CD14-positive monocyte (primary cell): Measurements from ENCODE around the gene PEX10. TPM values are rescaled to one million over a fixed set of nuclear protein-coding genes. Genes with fewer than 3 reads are reported as not detected.

ENCODE experiments used
- DNase-seq, 3 donors: peaks; one replicate each; pipeline ENCODE4 v3.0.0-alpha.2; 2011 to 2022
- H2AFZ ChIP-seq: 2 replicates; pipeline ENCODE4 v1.6.0; 2012; ENCODE audit warnings: mild to moderate bottlenecking, low read depth, low read length, inconsistent platforms; ENCODE audit not compliant: insufficient read depth, poor library complexity, severe bottlenecking
- H3K27ac ChIP-seq, 2 donors: 1 replicate in 1 of 2; 2 replicates in 1 of 2; pipeline ENCODE4 v1.5.1; 2012 to 2013; ENCODE audit warnings: low read length in 2 of 2, control low read depth in 1 of 2, inconsistent platforms in 1 of 2, low read depth in 1 of 2, mild to moderate bottlenecking in 1 of 2
- H3K27me3 ChIP-seq, 2 donors: one replicate each; pipeline versions ENCODE4 v1.6.0 to v1.6.1; 2011 to 2013; ENCODE audit warnings: low read length in 2 of 2; ENCODE audit not compliant: control insufficient read depth in 2 of 2, insufficient read depth in 2 of 2
- H3K36me3 ChIP-seq, 2 donors: replicated peaks in 1 of 2; 1 replicate in 1 of 2; 2 replicates in 1 of 2; pipeline versions ENCODE4 v1.5.1 to v1.6.1; 2012 to 2013; ENCODE audit warnings: low read length in 2 of 2, control low read depth in 1 of 2, inconsistent platforms in 1 of 2, mild to moderate bottlenecking in 1 of 2; ENCODE audit not compliant: insufficient read depth in 2 of 2, control insufficient read depth in 1 of 2
- H3K4me1 ChIP-seq, 2 donors: 1 replicate in 1 of 2; 2 replicates in 1 of 2; pipeline versions ENCODE4 v1.5.1 to v1.6.1; 2012 to 2013; ENCODE audit warnings: low read length in 2 of 2, control low read depth in 1 of 2, inconsistent platforms in 1 of 2, mild to moderate bottlenecking in 1 of 2, moderate library complexity in 1 of 2; ENCODE audit not compliant: insufficient read depth in 2 of 2, control insufficient read depth in 1 of 2
- H3K4me2 ChIP-seq: replicated peaks from 2 replicates; pipeline ENCODE3; 2012; ENCODE audit warnings: low read length, moderate library complexity, mild to moderate bottlenecking; ENCODE audit not compliant: poor library complexity, severe bottlenecking; ENCODE audit errors: extremely low read depth
- H3K4me3 ChIP-seq, 3 experiments: fragments of 200-600 bp in 1 of 3; sonication (generic) in 1 of 3; replicated peaks in 1 of 3; 1 replicate in 2 of 3; 2 replicates in 1 of 3; pipeline ENCODE4 v1.5.1; 2011 to 2013; ENCODE audit warnings: low read length in 3 of 3, mild to moderate bottlenecking in 3 of 3, control low read depth in 2 of 3, low read depth in 2 of 3, inconsistent platforms in 1 of 3, moderate library complexity in 1 of 3
- H3K79me2 ChIP-seq: 2 replicates; pipeline ENCODE4 v1.6.0; 2012; ENCODE audit warnings: mild to moderate bottlenecking, control low read depth, inconsistent platforms, low read length, moderate library complexity; ENCODE audit not compliant: insufficient read depth
- H3K9ac ChIP-seq: 2 replicates; pipeline ENCODE4 v1.6.0; 2017; ENCODE audit warnings: low read length, mild to moderate bottlenecking; ENCODE audit not compliant: insufficient read depth, poor library complexity, severe bottlenecking
- H3K9me3 ChIP-seq, 2 donors: replicated peaks in 1 of 2; 1 replicate in 1 of 2; 2 replicates in 1 of 2; pipeline versions ENCODE4 v1.5.1 to v1.6.1; 2012 to 2013; ENCODE audit warnings: low read length in 2 of 2, control low read depth in 1 of 2; ENCODE audit not compliant: control insufficient read depth in 1 of 2, insufficient read depth in 1 of 2
- H4K20me1 ChIP-seq: 2 replicates; pipeline ENCODE4 v1.6.0; 2012; ENCODE audit warnings: mild to moderate bottlenecking, low read length, control low read depth, moderate library complexity; ENCODE audit not compliant: insufficient read depth
- H3K27ac Mint-ChIP-seq, 7 donors: one replicate each; pipeline ENCODE4 v1.8.0; 2020; ENCODE audit warnings: mild to moderate bottlenecking in 7 of 7, mixed read lengths in 7 of 7, moderate library complexity in 6 of 7, inconsistent platforms in 2 of 7
- H3K27me3 Mint-ChIP-seq, 3 donors: one replicate each; pipeline ENCODE4 v1.8.0; 2021 to 2022; ENCODE audit warnings: low read depth in 3 of 3, mild to moderate bottlenecking in 3 of 3, mixed read lengths in 3 of 3, moderate library complexity in 3 of 3, inconsistent platforms in 1 of 3
- H3K36me3 Mint-ChIP-seq, 2 donors: one replicate each; pipeline ENCODE4 v1.8.0; 2020; ENCODE audit warnings: mixed read lengths in 2 of 2, inconsistent platforms in 1 of 2, mild to moderate bottlenecking in 1 of 2
- H3K4me1 Mint-ChIP-seq: one replicate; pipeline ENCODE4 v1.8.0; 2020; ENCODE audit warnings: mild to moderate bottlenecking, mixed read lengths
- H3K4me3 Mint-ChIP-seq, 2 donors: one replicate each; pipeline ENCODE4 v1.8.0; 2020; ENCODE audit warnings: mild to moderate bottlenecking in 2 of 2, mixed read lengths in 2 of 2, moderate library complexity in 1 of 2
- H3K9me3 Mint-ChIP-seq, 7 donors: one replicate each; pipeline ENCODE4 v1.8.0; 2020 to 2022; ENCODE audit warnings: mixed read lengths in 7 of 7, mild to moderate bottlenecking in 6 of 7, moderate library complexity in 6 of 7, inconsistent platforms in 2 of 7
- CTCF ChIP-seq: fragments of 200-600 bp; IDR thresholded peaks from one replicate; pipeline ENCODE4 v1.8.0; 2022; ENCODE audit warnings: antibody characterized with exemption, mild to moderate bottlenecking
- WGBS: methylation state at CpG from one replicate; pipeline ENCODE4 v1.1.5; 2013; ENCODE audit warnings: missing lambda C conversion rate; ENCODE audit not compliant: insufficient coverage; 5-methylcytosine and 5-hydroxymethylcytosine counted together
- intact Hi-C, 2 donors: fragments of 100-400 bp; cut with micrococcal nuclease; formaldehyde crosslinking; loops; one replicate each; pipeline versions ENCODE4 v1.15.0 to v1.15.1; 2023
- polyA plus RNA-seq, 3 donors: library from polyadenylated mRNA; depleted of rRNA in 1 of 3; unstranded in 2 of 3; stranded (reverse) in 1 of 3; fragments of 300-500 nt in 2 of 3; fragments of >200 nt in 1 of 3; fragmentation: Illumina TruSeq in 2 of 3; gene quantifications; 1 replicate in 2 of 3; 2 replicates in 1 of 3; pipeline ENCODE4 v1.2.3, GENCODE V29; 2012 to 2021

Gene PEX10
- polyA plus RNA-seq, 3 donors, result 7.0 to 10.5 (median 8.2) TPM

- no peaks in the 10 kb centered on the region for H4K20me1 ChIP-seq
- H3K4me1 Mint-ChIP-seq, result peaks cover 9% of the 10 kb centered on the region
- 40% methylated on average over 19 of the region's 28 CpGs for WGBS
- H3K9ac ChIP-seq, result no peak overlapping the region
- no peaks in the 10 kb centered on the region for H3K36me3 ChIP-seq
- peaks cover 0 to 6% (median 0%) of the 10 kb centered on the region in 7 donors for H3K9me3 Mint-ChIP-seq
- H3K27me3 ChIP-seq, result no peaks in the 10 kb centered on the region
- H3K79me2 ChIP-seq, result no peaks in the 10 kb centered on the region
- peak; percentile 64 to 71 (median 67) for DNase-seq
- H3K27ac ChIP-seq, result no peak overlapping the region
- H3K4me1 ChIP-seq, result peaks cover 4 to 6% of the 10 kb centered on the region in 2 donors
- no peak overlapping the region for H3K4me2 ChIP-seq
- TF ChIP-seq CTCF, result peak; percentile 85
- H3K4me3 ChIP-seq, result no peak overlapping the region
- no peaks in the 10 kb centered on the region for H3K9me3 ChIP-seq
- H3K4me3 Mint-ChIP-seq, result no peak overlapping the region
- no peak overlapping the region for H2AFZ ChIP-seq
- intact Hi-C loops, result loop anchor here (1.0 kb wide), 1 partner anchor 187 kb away; no protein-coding TSS in a partner anchor
- peaks cover 0 to 3% (median 0%) of the 10 kb centered on the region in 3 donors for H3K27me3 Mint-ChIP-seq
- H3K27ac Mint-ChIP-seq, result no peak overlapping the region
- H3K36me3 Mint-ChIP-seq, result no peaks in the 10 kb centered on the region
Observed at GRCh38 chr1:2381741-2382620, 30.4 kb downstream of the PEX10 start.

GRCh38 chr1:2380816-2381591 is 31.4 kb downstream of the PEX10 start:
- Histone ChIP-seq H3K27me3 (no peaks in the 10 kb centered on the region), H3K4me3 (no peak overlapping the region), H4K20me1 (no peaks in the 10 kb centered on the region), H3K9me3 (no peaks in the 10 kb centered on the region), H3K36me3 (no peaks in the 10 kb centered on the region), H3K27ac (no peak overlapping the region), H3K9ac (no peak overlapping the region), H2AFZ (no peak overlapping the region), H3K4me2 (no peak overlapping the region), H3K4me1 (peaks cover 4 to 6% of the 10 kb centered on the region in 2 donors), H3K79me2 (no peaks in the 10 kb centered on the region)
- no peak for TF ChIP-seq CTCF
- Mint-ChIP-seq H3K27me3 (peaks cover 0 to 2% (median 0%) of the 10 kb centered on the region in 3 donors), H3K4me3 (no peak overlapping the region), H3K9me3 (peaks cover 0 to 6% (median 0%) of the 10 kb centered on the region in 7 donors), H3K4me1 (peaks cover 9% of the 10 kb centered on the region), H3K36me3 (no peaks in the 10 kb centered on the region), H3K27ac (no peak overlapping the region)
- 93% methylated on average over 28 of the region's 32 CpGs for WGBS
- DNase-seq, result no peak
- intact Hi-C loops, result loop anchor here (1.0 kb wide), 1 partner anchor 186 kb away; no protein-coding TSS in a partner anchor
